Mesenchymal stem cell (in vitro differentiated cells and primary cell): ENCODE results near the gene TK1.

ENCODE experiments used
- DNase-seq: peaks from one replicate; pipeline ENCODE4 v3.0.0-alpha.2; 2013
- H2AFZ ChIP-seq: one replicate; pipeline ENCODE4 v1.6.1; 2013; ENCODE audit warnings: low read depth, mild to moderate bottlenecking, control low read depth, inconsistent platforms, low read length, moderate library complexity
- H2AK5ac ChIP-seq: 2 replicates; pipeline ENCODE4 v1.6.1; 2013; ENCODE audit warnings: low read length, moderate library complexity, mild to moderate bottlenecking, inconsistent platforms; ENCODE audit not compliant: severe bottlenecking
- H2BK120ac ChIP-seq: one replicate; pipeline ENCODE4 v1.6.1; 2013; ENCODE audit warnings: low read depth, mild to moderate bottlenecking, inconsistent platforms, low read length, moderate library complexity
- H2BK12ac ChIP-seq, 2 experiments: one replicate each; pipeline ENCODE4 v1.6.1; 2013; ENCODE audit warnings: inconsistent platforms in 2 of 2, low read length in 2 of 2, mild to moderate bottlenecking in 2 of 2, moderate library complexity in 2 of 2, control low read depth in 1 of 2
- H2BK15ac ChIP-seq: one replicate; pipeline ENCODE4 v1.6.1; 2013; ENCODE audit warnings: mild to moderate bottlenecking, low read depth, inconsistent platforms; ENCODE audit not compliant: poor library complexity, severe bottlenecking
- H2BK5ac ChIP-seq: 2 replicates; pipeline ENCODE4 v1.6.1; 2013; ENCODE audit warnings: low read depth, mild to moderate bottlenecking, low read length, control low read depth, inconsistent platforms; ENCODE audit not compliant: poor library complexity, severe bottlenecking
- H3K14ac ChIP-seq, 2 experiments: one replicate each; pipeline ENCODE4 v1.6.1; 2013; ENCODE audit warnings: inconsistent platforms in 2 of 2, low read length in 2 of 2, control low read depth in 1 of 2, mild to moderate bottlenecking in 1 of 2, moderate library complexity in 1 of 2
- H3K18ac ChIP-seq, 2 experiments: one replicate each; pipeline ENCODE4 v1.6.1; 2013; ENCODE audit warnings: inconsistent platforms in 2 of 2, low read length in 2 of 2, control low read depth in 1 of 2, low read depth in 1 of 2, mild to moderate bottlenecking in 1 of 2
- H3K23ac ChIP-seq, 2 experiments: one replicate each; pipeline ENCODE4 v1.6.1; 2013; ENCODE audit warnings: inconsistent platforms in 2 of 2, low read length in 2 of 2, mild to moderate bottlenecking in 2 of 2, moderate library complexity in 2 of 2, control low read depth in 1 of 2
- H3K27ac ChIP-seq: 2 replicates; pipeline ENCODE4 v1.5.1; 2013; ENCODE audit warnings: mild to moderate bottlenecking, moderate library complexity, low read length, control low read depth, inconsistent platforms; ENCODE audit not compliant: poor library complexity, severe bottlenecking
- H3K27me3 ChIP-seq, 2 experiments: 2 replicates each; pipeline versions ENCODE4 v1.6.1 to v1.7.0; 2013; ENCODE audit warnings: low read length in 2 of 2, mild to moderate bottlenecking in 2 of 2, moderate library complexity in 2 of 2, control low read depth in 1 of 2, inconsistent platforms in 1 of 2; ENCODE audit not compliant: control insufficient read depth in 1 of 2, insufficient read depth in 1 of 2
- H3K36me3 ChIP-seq, 2 experiments: 2 replicates each; pipeline versions ENCODE4 v1.6.1 to v1.7.0; 2013; ENCODE audit warnings: low read length in 2 of 2, control low read depth in 1 of 2, inconsistent platforms in 1 of 2, low read depth in 1 of 2, mild to moderate bottlenecking in 1 of 2; ENCODE audit not compliant: insufficient read depth in 2 of 2, control insufficient read depth in 1 of 2
- H3K4ac ChIP-seq, 2 experiments: one replicate each; pipeline ENCODE4 v1.6.1; 2013; ENCODE audit warnings: inconsistent platforms in 2 of 2, low read length in 2 of 2, mild to moderate bottlenecking in 2 of 2, moderate library complexity in 2 of 2, control low read depth in 1 of 2, low read depth in 1 of 2
- H3K4me1 ChIP-seq: 2 replicates; pipeline ENCODE4 v1.6.1; 2013; ENCODE audit warnings: low read depth, low read length, control low read depth; ENCODE audit not compliant: control insufficient read depth, insufficient read depth
- H3K4me2 ChIP-seq: 2 replicates; pipeline ENCODE4 v1.6.1; 2013; ENCODE audit warnings: low read length, mild to moderate bottlenecking, inconsistent platforms; ENCODE audit not compliant: poor library complexity, severe bottlenecking
- H3K4me3 ChIP-seq, 2 experiments: 2 replicates each; pipeline versions ENCODE4 v1.5.1 to v1.7.0; 2013; ENCODE audit warnings: low read length in 2 of 2, mild to moderate bottlenecking in 2 of 2, control low read depth in 1 of 2, low read depth in 1 of 2; ENCODE audit not compliant: insufficient read depth in 1 of 2
- H3K79me1 ChIP-seq: replicated peaks from 2 replicates; pipeline ENCODE4 v1.6.1; 2013; ENCODE audit warnings: mild to moderate bottlenecking, control low read depth, low read length, inconsistent platforms; ENCODE audit not compliant: poor library complexity, severe bottlenecking
- H3K9ac ChIP-seq: 2 replicates; pipeline ENCODE4 v1.7.0; 2013; ENCODE audit warnings: mild to moderate bottlenecking, low read length, moderate library complexity
- H3K9me3 ChIP-seq: 2 replicates; pipeline ENCODE4 v1.7.0; 2013; ENCODE audit warnings: mild to moderate bottlenecking, low read length; ENCODE audit not compliant: control insufficient read depth
- H4K8ac ChIP-seq: one replicate; pipeline ENCODE4 v1.6.1; 2013; ENCODE audit warnings: inconsistent platforms, mild to moderate bottlenecking, low read length, moderate library complexity
- H4K91ac ChIP-seq: one replicate; pipeline ENCODE4 v1.6.1; 2013; ENCODE audit warnings: mild to moderate bottlenecking, low read length, inconsistent platforms
- WGBS: methylation state at CpG from one replicate; pipeline ENCODE4 v1.1.7; 2013; ENCODE audit warnings: mixed read lengths; 5-methylcytosine and 5-hydroxymethylcytosine counted together

The TK1 gene

DNA sequence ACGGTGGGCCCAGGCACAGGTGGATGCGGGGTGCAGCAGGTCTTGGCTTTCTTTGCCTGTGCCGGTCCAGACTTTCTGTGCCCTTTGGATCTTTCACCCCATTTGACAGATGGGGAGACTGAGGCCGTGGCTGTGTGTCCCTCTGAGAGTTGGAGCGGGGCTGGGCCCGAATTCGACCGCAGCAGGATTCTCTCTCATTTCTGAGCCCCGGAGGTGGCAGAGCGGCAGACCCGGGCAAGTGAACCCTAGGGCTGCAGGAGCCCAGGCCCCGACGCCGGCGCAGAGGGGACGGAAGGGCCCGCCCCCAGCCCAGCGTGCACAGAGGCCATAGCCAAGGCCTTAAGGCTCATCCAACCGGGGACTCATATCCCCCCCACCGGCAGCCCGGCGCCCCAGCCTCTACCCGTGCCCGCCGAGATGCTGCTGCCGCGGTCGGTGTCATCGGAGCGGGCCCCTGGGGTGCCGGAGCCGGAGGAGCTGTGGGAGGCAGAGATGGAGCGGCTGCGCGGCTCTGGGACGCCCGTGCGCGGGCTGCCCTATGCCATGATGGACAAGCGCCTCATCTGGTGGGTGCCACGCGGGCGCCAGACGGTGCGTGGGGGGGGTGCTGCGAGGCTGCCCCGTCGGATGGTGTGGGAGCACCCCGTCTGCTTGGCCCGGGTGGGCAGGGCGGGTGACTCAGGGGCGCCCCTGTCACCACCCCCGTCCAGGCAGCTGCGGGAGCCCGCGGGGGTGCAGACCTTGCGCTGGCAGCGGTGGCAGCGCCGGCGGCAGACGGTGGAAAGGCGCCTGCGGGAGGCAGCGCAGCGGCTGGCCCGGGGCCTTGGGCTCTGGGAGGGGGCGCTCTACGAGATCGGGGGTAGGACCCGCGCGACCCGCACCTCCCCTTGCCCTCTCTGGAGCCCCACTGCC is 55.4 kb downstream of the TK1 start:
- Histone ChIP-seq H3K14ac (no peak overlapping the region), H3K79me1 (peaks cover 8% of the 10 kb centered on the region), H3K4ac (peak overlapping the region in 1 of 2 experiments; percentile 46), H4K8ac (peak overlapping the region; percentile 19), H3K9me3 (no peaks in the 10 kb centered on the region), H3K27ac (no peak overlapping the region), H2BK5ac (no peak overlapping the region), H3K23ac (no peak overlapping the region), H4K91ac (no peak overlapping the region), H3K4me3 (no peak overlapping the region), H2BK120ac (peak overlapping the region; percentile 29), H3K4me1 (peaks cover 48% of the 10 kb centered on the region), H3K4me2 (peak overlapping the region; percentile 61), H2BK15ac (peak overlapping the region; percentile 88), H3K36me3 (peaks cover 0 to under 1% of the 10 kb centered on the region in 2 experiments), H3K18ac (peak overlapping the region; percentile 37 to 64), H2BK12ac (peak overlapping the region; percentile 41 to 94), H3K27me3 (peaks cover 8 to 88% of the 10 kb centered on the region in 2 experiments), H2AFZ (no peak overlapping the region), H3K9ac (no peak overlapping the region), H2AK5ac (no peak overlapping the region)
- 39% methylated on average over 51 of the region's 74 CpGs for WGBS
- no peak for DNase-seq

DNA sequence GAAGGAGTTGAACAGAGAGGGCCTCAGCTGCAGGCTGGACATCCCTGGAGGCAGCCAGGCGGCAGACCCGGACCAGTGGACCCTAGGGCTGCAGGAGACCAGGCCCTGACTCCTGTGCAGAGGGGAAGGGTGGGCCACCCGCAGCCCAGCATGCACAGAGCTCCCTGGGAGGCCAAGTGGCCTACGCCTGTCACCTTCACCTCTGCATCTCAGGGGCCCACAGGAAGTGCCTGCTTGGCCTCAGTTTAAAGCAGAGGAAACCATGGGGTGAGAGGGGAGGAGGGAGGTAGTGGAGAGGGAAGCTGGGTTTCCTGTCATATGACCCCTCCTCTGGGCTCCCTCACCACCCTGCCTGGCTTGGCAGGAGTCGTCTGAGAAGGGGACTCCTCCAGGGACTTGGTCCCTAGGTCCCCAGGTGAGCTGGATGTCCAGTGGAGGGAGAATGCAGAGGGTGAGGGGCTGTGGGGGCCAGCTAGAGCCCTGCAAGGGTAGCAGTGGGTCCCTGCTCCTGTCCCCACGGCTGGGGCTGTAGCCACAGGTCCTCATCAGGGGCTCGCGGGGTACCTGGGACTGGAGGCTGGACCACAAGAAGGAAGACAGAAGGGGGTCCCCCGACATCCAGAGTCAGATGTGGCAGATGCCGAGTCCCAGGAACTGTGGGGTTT is 56.3 kb downstream of the TK1 start, which contains the start of gene TMC8:
Gene TMC8, plus strand, starts transcription at position 335 of the 665 bp plus-strand sequence. CDS start 818 bp downstream, outside the sequence.
- Histone ChIP-seq H2BK5ac (no peak within 1 kb of the TSS), H3K9me3 (no peaks in the 10 kb centered on the region), H2BK120ac (peak within 1 kb of the TSS; percentile 88), H2AK5ac (no peak within 1 kb of the TSS), H3K4ac (peak within 1 kb of the TSS; percentile 57 to 90), H2AFZ (no peak within 1 kb of the TSS), H3K79me1 (peaks cover 12% of the 10 kb centered on the region), H4K8ac (peak within 1 kb of the TSS; percentile 90), H3K18ac (peak within 1 kb of the TSS; percentile 58 to 85), H3K27ac (no peak within 1 kb of the TSS), H3K23ac (no peak within 1 kb of the TSS), H4K91ac (peak within 1 kb of the TSS; percentile 84), H3K4me2 (peak within 1 kb of the TSS; percentile 61), H3K9ac (no peak within 1 kb of the TSS), H2BK15ac (peak within 1 kb of the TSS; percentile 70), H3K4me1 (peaks cover 55% of the 10 kb centered on the region), H3K36me3 (peaks cover 0 to 9% of the 10 kb centered on the region in 2 experiments), H3K4me3 (no peak within 1 kb of the TSS), H3K14ac (no peak within 1 kb of the TSS), H3K27me3 (peaks cover 8 to 87% of the 10 kb centered on the region in 2 experiments), H2BK12ac (peak within 1 kb of the TSS; percentile 89 to 94)
- 54% methylated on average over 10 of the region's 10 CpGs for WGBS
- no peak for DNase-seq

DNA sequence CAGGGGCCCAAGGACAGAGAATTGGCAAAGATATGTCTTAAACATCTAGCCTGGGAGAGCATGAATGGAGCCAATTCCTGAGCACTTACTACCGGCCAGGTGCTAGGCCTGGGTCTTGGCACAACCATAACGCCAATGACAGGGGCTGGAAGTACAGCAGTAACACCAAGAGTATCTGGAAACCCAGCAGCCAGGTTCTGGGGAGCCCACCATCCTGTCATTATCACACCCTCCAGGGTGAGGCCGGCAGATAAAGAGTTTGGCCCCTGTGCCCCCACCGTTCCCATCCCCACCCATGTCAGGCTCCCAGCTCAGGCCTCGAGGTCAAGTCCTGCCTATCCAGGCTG is 56.8 kb downstream of the TK1 start:
- no peak for DNase-seq
- peaks cover 8 to 82% of the 10 kb centered on the region in 2 experiments for H3K27me3 ChIP-seq
- peak overlapping the region; percentile 84 for H4K91ac ChIP-seq
- H2BK5ac ChIP-seq, result no peak overlapping the region
- H3K36me3 ChIP-seq, result peaks cover 0 to 14% of the 10 kb centered on the region in 2 experiments
- no peak overlapping the region for H3K4me3 ChIP-seq
- H3K27ac ChIP-seq, result no peak overlapping the region
- H3K79me1 ChIP-seq, result peaks cover 13% of the 10 kb centered on the region
- peak overlapping the region; percentile 35 to 94 for H2BK12ac ChIP-seq
- H2BK15ac ChIP-seq, result peak overlapping the region; percentile 68
- WGBS, result 36% methylated on average over 5 of the region's 5 CpGs
- H3K4me2 ChIP-seq, result no peak overlapping the region
- H2BK120ac ChIP-seq, result peak overlapping the region; percentile 88
- H3K4me1 ChIP-seq, result peaks cover 55% of the 10 kb centered on the region
- H3K4ac ChIP-seq, result peak overlapping the region; percentile 54 to 90
- H4K8ac ChIP-seq, result peak overlapping the region; percentile 90
- H2AK5ac ChIP-seq, result no peak overlapping the region
- H3K23ac ChIP-seq, result no peak overlapping the region
- H3K9ac ChIP-seq, result no peak overlapping the region
- no peak overlapping the region for H2AFZ ChIP-seq
- no peak overlapping the region for H3K14ac ChIP-seq
- peak overlapping the region; percentile 35 to 82 for H3K18ac ChIP-seq
- H3K9me3 ChIP-seq, result no peaks in the 10 kb centered on the region
